Lower leg skin (tissue), 4 donors: ENCODE results near the gene PRKCQ. TPM values are rescaled to one million over a fixed set of nuclear protein-coding genes. Genes with fewer than 3 reads are reported as not detected.
A peak's percentile ranks its signal among the peaks of the same experiment; 100 is the strongest.
"Not testable (repeated sequence)": the region's sequence is repeated elsewhere in the genome, so short reads cannot be mapped to it uniquely, and the experiment has no call there.

ENCODE experiments used
- DNase-seq, 2 donors: peaks; one replicate each; pipeline ENCODE4 v3.0.0-alpha.2; 2019; ENCODE audit warnings: low spot score in 2 of 2
- H3K4me3 ChIP-seq: fragments of 200-600 bp; sonication (generic); 2 replicates; pipeline ENCODE4 v1.5.1; 2017; ENCODE audit warnings: mild to moderate bottlenecking, low read depth; ENCODE audit not compliant: poor library complexity, severe bottlenecking
- CTCF ChIP-seq, 3 donors: fragments of 450-650 bp; IDR thresholded peaks; one replicate each; pipeline ENCODE4 v1.5.1; 2016; ENCODE audit warnings: antibody characterized with exemption in 3 of 3, mild to moderate bottlenecking in 3 of 3, moderate library complexity in 2 of 3
- POLR2A ChIP-seq, 2 donors: fragments of 450-650 bp; IDR thresholded peaks; one replicate each; pipeline ENCODE4 v1.6.1; 2016 to 2017; ENCODE audit warnings: antibody characterized with exemption in 2 of 2, mild to moderate bottlenecking in 1 of 2, moderate library complexity in 1 of 2
- WGBS, 2 donors: methylation state at CpG; one replicate each; pipeline ENCODE4 v1.1.5; 2018; 5-methylcytosine and 5-hydroxymethylcytosine counted together
- intact Hi-C: fragments of 100-400 bp; cut with DNase I; formaldehyde crosslinking; loops from one replicate; pipeline ENCODE4 v1.15.0; 2023; ENCODE audit warnings: low total_unique reads
- total RNA-seq, 4 donors: library from RNA; depleted of rRNA; stranded (reverse); fragments of >200 nt; gene quantifications; one replicate each; pipeline ENCODE4 v1.1.0, GENCODE V29; 2016

The PRKCQ gene
- total RNA-seq, 4 donors from 2014 or later, result 0.06 to 0.17 TPM; not detected in 2

- no peak for TF ChIP-seq CTCF (IDR thresholded peaks at IDR 0.05)
- no peak for TF ChIP-seq POLR2A (IDR thresholded peaks at IDR 0.05)
- 61 to 64% methylated on average over 3 of the region's 3 CpGs for WGBS, 2 donors
- H3K4me3 ChIP-seq, result no peak overlapping the region
- intact Hi-C loops, result no loop called here
- no peak for DNase-seq
Measured at GRCh38 chr10:6588082-6588481, 8.0 kb upstream of the PRKCQ start.

GRCh38 chr10:6586501-6586900 lies 6.4 kb upstream of the PRKCQ start:
- H3K4me3 ChIP-seq, result no peak overlapping the region
- TF ChIP-seq CTCF (IDR thresholded peaks at IDR 0.05) (no peak), POLR2A (IDR thresholded peaks at IDR 0.05) (no peak)

GRCh38 chr10:6583447-6583846 lies 3.4 kb upstream of the PRKCQ start:
- intact Hi-C loops, result no loop called here
- no peak overlapping the region for H3K4me3 ChIP-seq
- DNase-seq, result peak in 1 of 2 donors; percentile 75
- WGBS, 2 donors, result 79 to 81% methylated on average over 10 of the region's 10 CpGs
- no peak for TF ChIP-seq POLR2A (IDR thresholded peaks at IDR 0.05)

More at GRCh38 chr10:6586501-6586900, 6.4 kb upstream of the PRKCQ start:
- 80 to 89% methylated on average over 4 of the region's 4 CpGs for WGBS, 2 donors
- intact Hi-C loops, result no loop called here
- no peak for DNase-seq

GRCh38 chr10:6582913-6583312 lies 2.8 kb upstream of the PRKCQ start:
- intact Hi-C loops, result not testable (repeated sequence)

GRCh38 chr10:6582298-6582697 lies 2.2 kb upstream of the PRKCQ start:
- no peak overlapping the region for H3K4me3 ChIP-seq
- TF ChIP-seq POLR2A (IDR thresholded peaks at IDR 0.05) (no peak), CTCF (IDR thresholded peaks at IDR 0.05) (no peak)
- peak in 1 of 2 donors; percentile 12 for DNase-seq
- 93 to 94% methylated on average over 5 of the region's 5 CpGs for WGBS, 2 donors
- intact Hi-C loops, result no loop called here

More at GRCh38 chr10:6582913-6583312, 2.8 kb upstream of the PRKCQ start:
- DNase-seq, result peak in 1 of 2 donors; percentile 50
- H3K4me3 ChIP-seq, result not testable (repeated sequence)
- WGBS, 2 donors, result 91 to 95% methylated on average over 8 of the region's 8 CpGs

- WGBS, 2 donors, result 77 to 83% methylated on average over 7 of the region's 7 CpGs
- DNase-seq, result peak in 1 of 2 donors; percentile 39
- no peak overlapping the region for H3K4me3 ChIP-seq
- intact Hi-C loops, result no loop called here
- TF ChIP-seq CTCF (IDR thresholded peaks at IDR 0.05) (no peak), POLR2A (IDR thresholded peaks at IDR 0.05) (no peak)
Measured at GRCh38 chr10:6581778-6582228, 1.7 kb upstream of the PRKCQ start.

- H3K4me3 ChIP-seq, intact Hi-C loops: not testable (repeated sequence)
- DNase-seq, result peak in 1 of 2 donors; percentile 28
- 50 to 58% methylated on average over 7 of the region's 7 CpGs for WGBS, 2 donors
Measured at GRCh38 chr10:6581223-6581622, 1.1 kb upstream of the PRKCQ start.
